Right lobe of liver (tissue), 6 donors: ENCODE results near the gene NOXO1. TPM values are rescaled to one million over a fixed set of nuclear protein-coding genes. Genes with fewer than 3 reads are reported as not detected.
"Not testable (repeated sequence)": the region's sequence is repeated elsewhere in the genome, so short reads cannot be mapped to it uniquely, and the experiment has no call there.

Experiments
- ATAC-seq, 4 donors: fragments of 200-7000 bp; cut with Tn5 transposase; one replicate each; pipeline ENCODE4 v1.9.1; 2020; ENCODE audit warnings: mild to moderate bottlenecking in 4 of 4, moderate library complexity in 4 of 4
- DNase-seq, 3 donors: peaks; one replicate each; pipeline ENCODE4 v3.0.0-alpha.2; 2020
- H3K27ac ChIP-seq, 3 donors: fragments of 200-600 bp; one replicate each; pipeline ENCODE4 v1.8.0; 2022
- H3K27me3 ChIP-seq, 2 donors: fragments of 200-600 bp; one replicate each; pipeline ENCODE4 v1.8.0; 2022
- H3K36me3 ChIP-seq, 4 donors: fragments of 200-600 bp; sonication (generic) in 1 of 4; one replicate each; pipeline versions ENCODE4 v1.5.1 to v1.8.0; 2017 to 2022; ENCODE audit warnings: control low read depth in 1 of 4
- H3K4me1 ChIP-seq, 4 donors: fragments of 200-600 bp; sonication (generic) in 1 of 4; one replicate each; pipeline versions ENCODE4 v1.5.1 to v1.8.0; 2017 to 2022; ENCODE audit warnings: control low read depth in 1 of 4
- H3K4me3 ChIP-seq, 3 donors: fragments of 200-600 bp; one replicate each; pipeline ENCODE4 v1.8.0; 2022
- H3K9me3 ChIP-seq, 4 donors: fragments of 200-600 bp; sonication (generic) in 1 of 4; one replicate each; pipeline versions ENCODE4 v1.5.1 to v1.8.0; 2017 to 2022; ENCODE audit warnings: control low read depth in 1 of 4
- POLR2A ChIP-seq: fragments of 450-650 bp; IDR thresholded peaks from one replicate; pipeline ENCODE4 v1.6.1; 2017; ENCODE audit warnings: antibody characterized with exemption, mild to moderate bottlenecking
- WGBS: methylation state at CpG from one replicate; pipeline ENCODE4 v1.1.6; 2018; ENCODE audit warnings: low coverage, low lambda C conversion rate; ENCODE audit not compliant: insufficient coverage; ENCODE audit errors: missing lambda C conversion rate; 5-methylcytosine and 5-hydroxymethylcytosine counted together
- intact Hi-C, 2 donors: fragments of 100-400 bp; cut with DNase I; formaldehyde crosslinking; loops; one replicate each; pipeline versions ENCODE4 v1.11.2 to v1.14.1; 2022
- total RNA-seq, 6 experiments: library from RNA; depleted of rRNA in 2 of 6; stranded (reverse); fragments of >200 nt in 2 of 6; fragmentation: NEBNext Ultra II Directional in 3 of 6; extraction: Animal tissue kit (Norgen Biotek cat#: 25700) in 3 of 6; gene quantifications; one replicate each; pipeline versions ENCODE4 v1.1.0 to v1.2.4, GENCODE V29; 2016 to 2023
- TF ChIP-seq, protein P1 (sequence below), 4 donors: fragments of 200-600 bp in 3 of 4; fragments of 450-650 bp in 1 of 4; IDR thresholded peaks; one replicate each; pipeline versions ENCODE4 v1.5.1 to v1.8.0; 2016 to 2022; ENCODE audit warnings: antibody characterized with exemption in 4 of 4, mild to moderate bottlenecking in 2 of 4
- donor health status: DM: no; HTN: yes; CAD: no.
- donor health status: DM: no; HTN: no; CAD: no.
- donor health status: DM: no; HTN: no; CAD: no.
- donor health status: DM: no; HTN: yes; CAD: no.
- donor health status: DM: no; HTN: yes; CAD: no.

Gene NOXO1
- total RNA-seq, 6 experiments from 2014 or later: 0.51 to 1.3 (median 0.60) TPM; not detected in 2

DNA sequence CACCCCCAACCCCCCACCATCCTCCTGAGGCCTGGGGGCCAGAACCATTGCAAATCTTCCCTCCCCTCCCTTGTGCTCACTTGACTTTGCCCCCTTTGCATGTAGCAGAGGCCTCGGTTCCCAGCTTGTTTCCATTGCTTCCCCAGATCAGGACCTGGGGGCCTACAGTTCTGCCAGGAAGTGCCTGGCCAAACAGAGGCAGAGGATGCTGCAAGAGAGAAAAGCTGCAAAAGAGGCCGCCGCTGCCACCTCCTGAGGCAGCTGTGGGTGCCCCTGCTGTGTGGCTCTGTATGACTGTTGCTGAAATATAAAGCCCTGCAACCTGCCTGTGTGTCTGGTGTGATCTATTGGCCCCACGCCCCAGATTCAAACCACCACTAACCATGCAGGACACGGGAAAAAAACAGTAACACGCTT lies 19.6 kb downstream of the NOXO1 start:
- Histone ChIP-seq H3K27ac (no peak overlapping the region), H3K4me1 (peaks cover 0 to 27% (median 4%) of the 10 kb centered on the region in 4 donors), H3K4me3 (no peak overlapping the region), H3K9me3 (no peaks in the 10 kb centered on the region), H3K36me3 (peaks cover 0 to 28% (median 4%) of the 10 kb centered on the region in 4 donors), H3K27me3 (no peaks in the 10 kb centered on the region)
- ATAC-seq: no peak
- intact Hi-C loops: no loop called here
- WGBS: 70% methylated on average over 4 of the region's 6 CpGs
- no peak for TF ChIP-seq POLR2A
- TF ChIP-seq, protein P1, sequence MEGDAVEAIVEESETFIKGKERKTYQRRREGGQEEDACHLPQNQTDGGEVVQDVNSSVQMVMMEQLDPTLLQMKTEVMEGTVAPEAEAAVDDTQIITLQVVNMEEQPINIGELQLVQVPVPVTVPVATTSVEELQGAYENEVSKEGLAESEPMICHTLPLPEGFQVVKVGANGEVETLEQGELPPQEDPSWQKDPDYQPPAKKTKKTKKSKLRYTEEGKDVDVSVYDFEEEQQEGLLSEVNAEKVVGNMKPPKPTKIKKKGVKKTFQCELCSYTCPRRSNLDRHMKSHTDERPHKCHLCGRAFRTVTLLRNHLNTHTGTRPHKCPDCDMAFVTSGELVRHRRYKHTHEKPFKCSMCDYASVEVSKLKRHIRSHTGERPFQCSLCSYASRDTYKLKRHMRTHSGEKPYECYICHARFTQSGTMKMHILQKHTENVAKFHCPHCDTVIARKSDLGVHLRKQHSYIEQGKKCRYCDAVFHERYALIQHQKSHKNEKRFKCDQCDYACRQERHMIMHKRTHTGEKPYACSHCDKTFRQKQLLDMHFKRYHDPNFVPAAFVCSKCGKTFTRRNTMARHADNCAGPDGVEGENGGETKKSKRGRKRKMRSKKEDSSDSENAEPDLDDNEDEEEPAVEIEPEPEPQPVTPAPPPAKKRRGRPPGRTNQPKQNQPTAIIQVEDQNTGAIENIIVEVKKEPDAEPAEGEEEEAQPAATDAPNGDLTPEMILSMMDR (IDR thresholded peaks at IDR 0.05): no peak
- no peak for DNase-seq

DNA sequence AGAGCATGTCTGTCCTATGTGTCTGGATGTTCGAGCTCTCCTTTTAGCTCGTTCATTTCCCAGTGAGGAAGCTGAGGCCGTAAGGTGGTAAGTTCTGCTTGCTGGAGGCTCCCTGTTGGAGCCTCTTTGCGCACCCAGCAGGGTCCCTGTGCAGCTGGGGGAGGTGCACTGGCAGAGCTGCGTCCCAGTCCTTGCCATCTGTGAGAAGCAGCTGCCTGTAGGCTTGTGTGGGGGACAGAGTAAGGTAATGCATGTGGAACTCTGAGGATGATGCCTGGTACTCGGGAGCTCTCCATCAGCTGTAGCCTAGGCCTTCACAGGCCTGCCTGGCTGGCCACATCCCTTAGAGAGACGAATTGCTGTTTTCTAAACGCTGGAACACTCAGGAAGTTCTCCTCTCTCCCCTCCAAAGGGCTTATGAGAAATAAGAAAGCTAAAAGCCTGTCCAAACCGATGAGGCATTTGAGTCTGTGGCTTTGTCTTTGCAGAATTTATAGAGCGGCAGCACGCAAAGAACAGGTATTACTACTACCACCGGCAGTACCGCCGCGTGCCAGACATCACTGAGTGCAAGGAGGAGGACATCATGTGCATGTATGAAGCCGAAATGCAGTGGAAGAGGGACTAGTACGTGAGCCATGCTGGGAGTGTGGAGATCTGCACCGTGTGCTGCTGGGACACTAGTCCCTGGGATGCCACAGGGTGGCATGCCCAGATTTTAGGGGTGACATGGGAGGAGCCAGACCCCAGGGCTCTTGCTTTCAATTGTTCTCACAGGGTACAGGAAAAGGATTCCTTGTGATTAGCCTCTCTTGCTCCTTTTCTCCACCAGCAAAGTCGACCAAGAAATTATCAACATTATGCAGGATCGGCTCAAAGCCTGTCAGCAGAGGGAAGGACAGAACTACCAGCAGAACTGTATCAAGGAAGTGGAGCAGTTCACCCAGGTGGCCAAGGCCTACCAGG lies 20.3 kb downstream of the NOXO1 start:
- DNase-seq: no peak
- 32% methylated on average over 11 of the region's 20 CpGs for WGBS
- no peak for ATAC-seq
- Histone ChIP-seq H3K27ac (no peak overlapping the region), H3K4me1 (peaks cover 0 to 24% (median 4%) of the 10 kb centered on the region in 4 donors), H3K36me3 (peaks cover 0 to 28% (median 4%) of the 10 kb centered on the region in 4 donors), H3K4me3 (peak overlapping the region in 2 of 3 donors; percentile 77 to 99), H3K27me3 (no peaks in the 10 kb centered on the region), H3K9me3 (no peaks in the 10 kb centered on the region)
- TF ChIP-seq, protein P1 (IDR thresholded peaks at IDR 0.05): no peak
- TF ChIP-seq POLR2A: no peak
- intact Hi-C loops: no loop called here

DNA sequence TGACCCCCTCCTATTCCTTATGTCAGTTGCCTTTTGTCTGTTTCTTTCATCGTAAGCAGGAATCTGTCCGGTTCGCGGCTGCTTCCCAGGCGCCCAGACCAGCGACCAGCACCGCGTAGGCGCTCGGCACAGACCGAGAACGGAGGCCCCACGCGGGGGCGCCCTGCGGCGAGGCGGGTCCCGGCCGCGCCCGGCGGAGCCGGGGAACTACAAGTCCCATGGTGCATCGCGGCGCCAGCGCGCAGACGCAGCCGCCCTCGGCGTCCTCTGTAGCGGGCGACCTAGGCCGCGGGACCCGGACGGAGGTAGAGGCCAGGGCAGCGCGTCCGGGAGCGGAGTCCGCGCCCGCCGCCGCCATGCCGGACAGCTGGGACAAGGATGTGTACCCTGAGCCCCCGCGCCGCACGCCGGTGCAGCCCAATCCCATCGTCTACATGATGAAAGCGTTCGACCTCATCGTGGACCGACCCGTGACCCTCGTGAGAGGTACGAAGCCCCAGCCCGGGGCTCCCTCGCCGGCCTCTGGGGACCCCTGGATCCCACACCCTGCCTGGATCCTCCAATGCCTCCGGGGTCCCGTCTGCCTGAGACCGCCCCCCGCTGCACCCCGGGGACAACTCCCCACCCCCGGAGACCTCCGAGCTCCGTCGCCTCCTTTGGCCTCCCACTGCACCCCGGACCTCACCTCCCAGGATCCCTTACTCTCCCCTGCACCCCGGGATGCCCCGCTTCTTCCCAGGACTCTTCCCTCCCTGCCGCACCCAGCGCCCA lies 21.8 kb downstream of the NOXO1 start, which contains the start of gene NDUFB10:
TSS of gene NDUFB10 (plus strand) at position 270 of the 771 bp plus-strand sequence. CDS start at position 357, 87 bp downstream.
- H3K27ac ChIP-seq: peak within 1 kb of the TSS; percentile 65 to 81 (median 79)
- H3K4me1 ChIP-seq: peaks cover 0 to 19% (median 2%) of the 10 kb centered on the region in 4 donors
- DNase-seq (peak; percentile 96), ATAC-seq (peak; percentile 93 to 98 (median 96))
- peak; percentile 97 for TF ChIP-seq POLR2A
- TF ChIP-seq, protein P1 (IDR thresholded peaks at IDR 0.05): peak; percentile 51 to 89 (median 84)
- H3K9me3 ChIP-seq: no peaks in the 10 kb centered on the region
- intact Hi-C loops: no loop called here
- peak within 1 kb of the TSS; percentile 77 to 99 (median 99) for H3K4me3 ChIP-seq
- no peaks in the 10 kb centered on the region for H3K27me3 ChIP-seq
- peaks cover 0 to 28% (median 4%) of the 10 kb centered on the region in 4 donors for H3K36me3 ChIP-seq
- 0% methylated on average over 6 of the region's 79 CpGs for WGBS

DNA sequence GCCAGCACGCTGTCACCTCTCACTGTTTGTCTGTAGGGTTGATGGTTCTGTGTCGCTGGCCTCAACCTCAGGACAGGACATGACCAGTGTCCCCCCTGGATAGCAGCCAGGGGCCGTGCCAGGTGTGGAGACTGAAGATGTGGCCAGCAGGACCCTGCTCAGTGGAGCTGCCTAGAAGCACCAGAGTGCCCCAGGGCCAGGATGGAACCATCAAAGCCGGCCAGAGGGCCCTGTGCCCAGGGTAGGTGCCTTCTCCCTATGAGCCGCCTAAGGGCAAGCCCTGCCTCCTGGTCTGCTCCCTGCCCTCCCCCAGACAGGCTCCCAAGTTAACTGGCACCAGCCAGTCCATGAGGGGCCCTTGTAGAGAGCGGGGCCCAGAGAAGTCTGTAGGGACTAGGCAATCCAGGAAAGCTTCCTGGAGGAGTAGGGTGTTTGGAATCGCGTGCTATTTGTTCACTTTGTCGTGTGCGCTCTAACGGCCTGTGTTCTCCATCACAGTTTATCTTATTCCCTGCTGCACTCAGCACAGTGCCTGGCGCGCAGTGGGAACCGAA lies 22.5 kb downstream of the NOXO1 start:
- H3K4me3 ChIP-seq: peak overlapping the region in 2 of 3 donors; percentile 77 to 99
- H3K27ac ChIP-seq: no peak overlapping the region
- no peaks in the 10 kb centered on the region for H3K27me3 ChIP-seq

DNA sequence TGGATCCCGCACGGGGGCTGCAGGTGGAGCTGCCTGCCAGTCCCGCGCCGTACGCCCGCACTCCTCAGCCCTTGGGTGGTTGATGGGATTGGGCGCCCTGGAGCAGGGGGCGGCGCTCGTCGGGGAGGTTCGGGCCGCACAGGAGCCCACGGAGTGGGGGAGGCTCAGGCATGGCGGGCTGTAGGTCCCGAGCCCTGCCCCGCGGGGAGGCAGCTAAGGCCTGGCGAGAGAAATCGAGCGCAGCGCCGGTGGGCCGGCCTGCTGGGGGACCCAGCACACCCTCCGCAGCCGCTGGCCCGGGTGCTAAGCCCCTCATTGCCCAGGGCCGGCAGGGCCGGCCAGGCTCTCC lies 23.2 kb downstream of the NOXO1 start:
- H3K27ac ChIP-seq, H3K9me3 ChIP-seq, intact Hi-C loops, ATAC-seq, H3K27me3 ChIP-seq, H3K4me3 ChIP-seq: not testable (repeated sequence)
- 94% methylated on average over 5 of the region's 30 CpGs for WGBS
- Histone ChIP-seq H3K36me3 (peaks cover 0 to 21% (median 4%) of the 10 kb centered on the region in 4 donors), H3K4me1 (peaks cover 0 to 11% (median 2%) of the 10 kb centered on the region in 4 donors)
- peak in 2 of 3 donors; percentile 33 to 51 for DNase-seq

More for the DNA sequence above, 22.5 kb downstream of the NOXO1 start:
- DNase-seq (peak in 2 of 3 donors; percentile 51 to 68), ATAC-seq (peak in 3 of 4 donors; percentile 2 to 21 (median 2))
- intact Hi-C loops: no loop called here
- peaks cover 0 to 17% (median 2%) of the 10 kb centered on the region in 4 donors for H3K4me1 ChIP-seq
- peaks cover 0 to 28% (median 4%) of the 10 kb centered on the region in 4 donors for H3K36me3 ChIP-seq
- no peaks in the 10 kb centered on the region for H3K9me3 ChIP-seq
- WGBS: 8% methylated on average over 5 of the region's 14 CpGs
- no peak for TF ChIP-seq POLR2A
- TF ChIP-seq, protein P1 (IDR thresholded peaks at IDR 0.05): no peak

DNA sequence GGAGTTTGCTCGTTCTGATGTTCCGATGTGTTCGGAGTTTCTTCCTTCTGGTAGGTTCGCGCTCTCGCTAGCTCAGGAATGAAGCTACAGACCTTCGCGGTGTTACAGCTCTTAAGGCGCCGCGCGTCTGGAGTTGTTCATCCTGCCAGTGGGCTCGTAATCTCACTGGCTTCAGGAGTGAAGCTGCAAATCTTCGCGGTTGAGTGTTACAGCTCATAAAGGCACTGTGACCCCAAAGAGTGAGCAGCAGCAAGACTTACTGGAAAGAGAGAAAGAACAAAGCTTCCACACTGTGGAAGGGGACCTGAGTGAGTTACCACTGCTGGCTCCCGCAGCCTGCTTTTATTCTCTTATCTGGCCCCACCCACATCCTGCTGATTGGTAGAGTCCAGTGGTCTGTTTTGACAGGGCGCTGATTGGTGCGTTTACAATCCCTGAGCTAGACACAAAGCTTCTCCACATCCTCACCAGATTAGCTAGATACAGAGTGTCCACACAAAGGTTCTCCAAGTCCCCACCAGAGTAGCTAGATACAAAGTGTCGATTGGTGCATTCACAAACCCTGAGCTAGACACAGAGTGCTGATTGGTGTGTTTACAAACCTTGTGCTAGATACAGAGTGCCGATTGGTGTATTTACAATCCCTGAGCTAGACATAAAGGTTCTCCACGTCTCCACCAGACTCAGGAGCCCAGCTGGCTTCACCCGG lies 23.7 kb downstream of the NOXO1 start:
- ATAC-seq, intact Hi-C loops, H3K27ac ChIP-seq, DNase-seq, H3K9me3 ChIP-seq, H3K4me3 ChIP-seq, H3K27me3 ChIP-seq: not testable (repeated sequence)
- H3K4me1 ChIP-seq: peaks cover 0 to 11% (median 2%) of the 10 kb centered on the region in 4 donors
- peaks cover 0 to 16% (median 4%) of the 10 kb centered on the region in 4 donors for H3K36me3 ChIP-seq
- 92% methylated on average over 12 of the region's 22 CpGs for WGBS
